Endothelial cell (in vitro differentiated cells): ENCODE data around the gene LUZP2. TPM values are rescaled to one million over a fixed set of nuclear protein-coding genes. Genes with fewer than 3 reads are reported as not detected.

Experiments
- DNase-seq: peaks from one replicate; pipeline ENCODE4 v3.0.0; 2021; ENCODE audit warnings: low spot score
- H3K27ac Mint-ChIP-seq: one replicate; pipeline ENCODE4 v1.8.0; 2021; ENCODE audit warnings: mixed read lengths, inconsistent platforms; ENCODE audit not compliant: unreplicated experiment
- H3K27me3 Mint-ChIP-seq: one replicate; pipeline ENCODE4 v1.8.0; 2021; ENCODE audit warnings: mild to moderate bottlenecking, moderate library complexity, mixed read lengths, inconsistent platforms; ENCODE audit not compliant: unreplicated experiment
- H3K36me3 Mint-ChIP-seq: one replicate; pipeline ENCODE4 v1.8.0; 2021; ENCODE audit warnings: mild to moderate bottlenecking, low read depth, mixed read lengths, inconsistent platforms; ENCODE audit not compliant: unreplicated experiment
- H3K4me1 Mint-ChIP-seq: one replicate; pipeline ENCODE4 v1.8.0; 2021; ENCODE audit warnings: mild to moderate bottlenecking, mixed read lengths, inconsistent platforms; ENCODE audit not compliant: unreplicated experiment
- H3K4me3 Mint-ChIP-seq: one replicate; pipeline ENCODE4 v1.8.0; 2021; ENCODE audit warnings: mild to moderate bottlenecking, mixed read lengths, inconsistent platforms; ENCODE audit not compliant: unreplicated experiment
- H3K9me3 Mint-ChIP-seq: one replicate; pipeline ENCODE4 v1.8.0; 2021; ENCODE audit warnings: mixed read lengths, inconsistent platforms; ENCODE audit not compliant: unreplicated experiment
- total RNA-seq: library from RNA; stranded (reverse); fragmentation: NEBNext Ultra II Directional; extraction: Animal tissue kit (Norgen Biotek cat#: 25700); gene quantifications from one replicate; pipeline ENCODE4 v1.2.1, GENCODE V29; 2021; ENCODE audit not compliant: unreplicated experiment
- TF ChIP-seq, protein P1 (sequence below): fragments of 200-600 bp; sonication (generic); IDR thresholded peaks from one replicate; pipeline ENCODE4 v1.5.0; 2021; ENCODE audit warnings: antibody characterized with exemption; ENCODE audit not compliant: unreplicated experiment

LUZP2 gene
- total RNA-seq, 1 donor from 2014 or later: 0.10 TPM

DNA sequence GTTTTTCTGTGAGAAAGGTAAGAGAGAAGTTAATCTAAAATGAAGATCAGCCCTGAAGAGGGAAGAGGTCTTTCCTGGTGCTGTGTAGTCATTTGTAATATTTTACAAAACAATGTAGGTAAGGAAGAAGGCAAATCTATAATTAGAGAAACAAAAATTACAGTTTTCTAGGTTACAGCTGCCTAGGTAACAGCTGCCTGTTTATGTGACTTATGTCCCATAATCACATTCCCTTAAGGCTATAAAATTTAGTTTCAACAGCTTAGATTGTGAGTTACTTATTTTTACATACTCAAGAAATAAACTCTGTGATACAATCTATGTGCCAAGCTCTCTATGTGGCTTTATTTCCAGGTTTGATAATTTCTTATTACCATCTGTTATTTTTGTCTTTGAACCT, 19.8 kb downstream of the LUZP2 start:
- Mint-ChIP-seq H3K4me3 (no peak overlapping the region), H3K27me3 (no peaks in the 10 kb centered on the region), H3K9me3 (no peaks in the 10 kb centered on the region), H3K4me1 (no peaks in the 10 kb centered on the region), H3K27ac (no peak overlapping the region), H3K36me3 (no peaks in the 10 kb centered on the region)
- TF ChIP-seq, protein P1, sequence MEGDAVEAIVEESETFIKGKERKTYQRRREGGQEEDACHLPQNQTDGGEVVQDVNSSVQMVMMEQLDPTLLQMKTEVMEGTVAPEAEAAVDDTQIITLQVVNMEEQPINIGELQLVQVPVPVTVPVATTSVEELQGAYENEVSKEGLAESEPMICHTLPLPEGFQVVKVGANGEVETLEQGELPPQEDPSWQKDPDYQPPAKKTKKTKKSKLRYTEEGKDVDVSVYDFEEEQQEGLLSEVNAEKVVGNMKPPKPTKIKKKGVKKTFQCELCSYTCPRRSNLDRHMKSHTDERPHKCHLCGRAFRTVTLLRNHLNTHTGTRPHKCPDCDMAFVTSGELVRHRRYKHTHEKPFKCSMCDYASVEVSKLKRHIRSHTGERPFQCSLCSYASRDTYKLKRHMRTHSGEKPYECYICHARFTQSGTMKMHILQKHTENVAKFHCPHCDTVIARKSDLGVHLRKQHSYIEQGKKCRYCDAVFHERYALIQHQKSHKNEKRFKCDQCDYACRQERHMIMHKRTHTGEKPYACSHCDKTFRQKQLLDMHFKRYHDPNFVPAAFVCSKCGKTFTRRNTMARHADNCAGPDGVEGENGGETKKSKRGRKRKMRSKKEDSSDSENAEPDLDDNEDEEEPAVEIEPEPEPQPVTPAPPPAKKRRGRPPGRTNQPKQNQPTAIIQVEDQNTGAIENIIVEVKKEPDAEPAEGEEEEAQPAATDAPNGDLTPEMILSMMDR: no peak
- no peak for DNase-seq

DNA sequence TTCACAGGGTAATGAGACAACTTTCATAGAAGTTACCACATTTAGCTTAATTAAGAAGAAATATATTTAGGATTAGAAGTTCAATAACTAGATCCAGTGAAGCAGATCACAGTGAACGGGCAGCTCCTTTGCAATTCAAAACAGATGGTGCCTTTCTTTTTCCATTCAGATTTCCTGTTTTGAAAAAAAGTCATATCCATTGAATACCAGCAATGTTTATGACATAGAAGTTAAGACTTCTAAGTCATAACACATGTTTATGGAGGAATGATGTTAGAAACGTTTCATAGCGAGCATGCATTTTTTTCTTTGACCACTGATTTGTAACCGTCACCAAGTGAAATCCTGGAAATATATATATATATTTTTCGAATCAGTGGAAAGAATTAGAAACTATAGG, 24.7 kb downstream of the LUZP2 start:
- TF ChIP-seq, protein P1: no peak
- Mint-ChIP-seq H3K36me3 (no peaks in the 10 kb centered on the region), H3K27me3 (no peaks in the 10 kb centered on the region), H3K4me3 (no peak overlapping the region), H3K4me1 (no peaks in the 10 kb centered on the region), H3K27ac (no peak overlapping the region), H3K9me3 (no peaks in the 10 kb centered on the region)
- no peak for DNase-seq

DNA sequence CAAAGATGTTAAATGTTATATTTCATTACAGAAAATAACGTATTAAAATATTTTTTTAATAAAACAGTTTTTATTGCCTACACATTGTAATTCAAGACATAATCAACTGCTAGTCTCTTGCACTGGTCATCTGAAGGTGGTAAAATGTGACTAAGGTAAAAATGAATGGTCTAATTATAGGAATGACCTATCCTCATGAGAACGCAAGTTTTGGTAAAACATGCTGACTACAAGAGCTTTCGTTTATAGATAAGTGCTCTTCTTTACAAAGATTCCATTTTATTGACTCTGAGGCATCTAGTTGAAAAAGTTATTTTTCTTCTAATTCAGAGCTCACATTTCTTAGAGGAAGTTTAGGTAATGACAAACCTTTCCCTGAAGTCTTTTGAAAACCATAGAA, 27.3 kb downstream of the LUZP2 start:
- DNase-seq: no peak
- no peak overlapping the region for H3K27ac Mint-ChIP-seq

DNA sequence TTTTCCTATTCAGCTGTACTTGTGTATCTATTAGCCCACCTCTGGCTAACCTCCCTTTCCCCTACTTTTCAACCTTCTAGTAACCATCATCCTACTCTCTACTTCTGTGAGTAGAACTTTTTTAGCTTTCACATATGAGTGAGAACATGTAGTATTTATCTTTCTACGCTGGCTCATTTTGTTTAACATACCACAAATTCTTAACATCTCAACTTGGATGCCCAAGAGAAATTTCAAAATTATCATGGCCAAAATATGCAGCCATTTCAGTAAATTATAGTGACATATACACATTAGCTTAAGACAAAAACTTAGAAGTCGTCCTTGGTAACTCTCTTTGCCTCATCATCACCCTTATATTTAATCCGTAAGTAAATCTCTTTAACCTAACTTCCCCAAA, 34.7 kb downstream of the LUZP2 start:
- TF ChIP-seq, protein P1: no peak
- Mint-ChIP-seq H3K36me3 (no peaks in the 10 kb centered on the region), H3K4me1 (no peaks in the 10 kb centered on the region), H3K27me3 (no peaks in the 10 kb centered on the region), H3K27ac (no peak overlapping the region), H3K4me3 (no peak overlapping the region), H3K9me3 (no peaks in the 10 kb centered on the region)
- no peak for DNase-seq

More for the DNA sequence above, 27.3 kb downstream of the LUZP2 start:
- H3K9me3 Mint-ChIP-seq: no peaks in the 10 kb centered on the region
- H3K4me1 Mint-ChIP-seq: no peaks in the 10 kb centered on the region
- H3K27me3 Mint-ChIP-seq: no peaks in the 10 kb centered on the region
- H3K36me3 Mint-ChIP-seq: no peaks in the 10 kb centered on the region
- TF ChIP-seq, protein P1: no peak
- no peak overlapping the region for H3K4me3 Mint-ChIP-seq

DNA sequence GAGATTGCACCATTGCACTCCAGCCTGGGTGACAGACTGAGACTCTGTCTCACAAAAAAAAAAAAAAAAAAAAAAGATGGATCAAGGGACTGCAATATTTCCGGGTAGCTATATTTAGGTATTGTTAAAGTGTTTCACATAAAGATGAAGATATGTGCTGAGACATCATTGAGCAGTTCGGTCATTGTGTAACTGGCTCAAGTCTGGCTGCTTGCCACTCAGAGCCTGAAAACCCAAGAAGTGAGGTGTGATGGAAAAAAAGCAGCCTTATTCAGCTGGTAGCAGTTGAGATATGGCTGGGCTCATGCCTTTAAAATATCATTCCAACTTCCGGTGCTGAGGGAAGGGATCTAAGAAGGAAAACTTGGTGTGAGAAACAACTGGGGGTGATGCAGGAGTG, 46.9 kb downstream of the LUZP2 start:
- Mint-ChIP-seq H3K27ac (no peak overlapping the region), H3K36me3 (no peaks in the 10 kb centered on the region), H3K4me1 (no peaks in the 10 kb centered on the region), H3K4me3 (no peak overlapping the region), H3K9me3 (no peaks in the 10 kb centered on the region), H3K27me3 (no peaks in the 10 kb centered on the region)
- TF ChIP-seq, protein P1: no peak
- DNase-seq: no peak
